ENCODE results near the gene FKBP10. TPM values are rescaled to one million over a fixed set of nuclear protein-coding genes. Genes with fewer than 3 reads are reported as not detected.

Gene FKBP10
- total and polyA plus RNA-seq, 2 experiments from 2014 or later = 88.0 to 290 TPM

- no peaks in the 10 kb centered on the region for H3K27me3 ChIP-seq
- H3K4me3 ChIP-seq = no peak overlapping the region
- no peak for TF ChIP-seq EZH2phosphoT487 (IDR thresholded peaks at IDR 0.05; ENCODE audit: low read depth, severe bottlenecking, unreplicated experiment)
- TF ChIP-seq EZH2 (IDR thresholded peaks at IDR 0.05; ENCODE audit: borderline replicate concordance) = no peak
- no peak for TF ChIP-seq CTCF (IDR thresholded peaks at IDR 0.05; ENCODE audit: poor library complexity)
- H4K20me1 ChIP-seq (ENCODE audit: insufficient read depth, poor library complexity, severe bottlenecking) = no peaks in the 10 kb centered on the region
- no peaks in the 10 kb centered on the region for H3K9me2 ChIP-seq (replicated peaks; ENCODE audit: insufficient read depth)
- no peak overlapping the region for H2AFZ ChIP-seq
- H3K79me2 ChIP-seq = peaks cover 38% of the 10 kb centered on the region
- H3K4me2 ChIP-seq = no peak overlapping the region
- no peaks in the 10 kb centered on the region for H3K4me1 ChIP-seq (ENCODE audit: insufficient read depth)
- no peaks in the 10 kb centered on the region for H3K9me3 ChIP-seq (ENCODE audit: low read depth)
- no peaks in the 10 kb centered on the region for H3K36me3 ChIP-seq (replicated peaks; ENCODE audit: insufficient read depth, low read depth)
- H3K27ac ChIP-seq = no peak overlapping the region
- WGBS (ENCODE audit: low lambda C conversion rate, missing lambda C conversion rate) = 97% methylated on average over 23 of the region's 23 CpGs
- DNase-seq (ENCODE audit: low spot score) = no peak
These were observed 4.0 kb downstream of the FKBP10 start for GRCh38 chr17:41816637-41817320.

GRCh38 chr17:41818024-41818423 is 5.2 kb downstream of the FKBP10 start:
- H4K20me1 ChIP-seq (ENCODE audit: insufficient read depth, poor library complexity, severe bottlenecking) = no peaks in the 10 kb centered on the region
- no peak overlapping the region for H3K27ac ChIP-seq
- no peaks in the 10 kb centered on the region for H3K4me1 ChIP-seq (ENCODE audit: insufficient read depth)
- WGBS (ENCODE audit: low lambda C conversion rate, missing lambda C conversion rate) = 94% methylated on average over 20 of the region's 20 CpGs
- no peak for TF ChIP-seq EZH2 (IDR thresholded peaks at IDR 0.05; ENCODE audit: borderline replicate concordance)
- no peak for TF ChIP-seq EZH2phosphoT487 (IDR thresholded peaks at IDR 0.05; ENCODE audit: low read depth, severe bottlenecking, unreplicated experiment)
- no peak for TF ChIP-seq CTCF (IDR thresholded peaks at IDR 0.05; ENCODE audit: poor library complexity)
- DNase-seq (ENCODE audit: low spot score) = no peak
- H3K79me2 ChIP-seq = peaks cover 38% of the 10 kb centered on the region
- H2AFZ ChIP-seq = no peak overlapping the region
- no peaks in the 10 kb centered on the region for H3K9me3 ChIP-seq (ENCODE audit: low read depth)
- H3K4me2 ChIP-seq = no peak overlapping the region
- no peaks in the 10 kb centered on the region for H3K9me2 ChIP-seq (replicated peaks; ENCODE audit: insufficient read depth)
- H3K4me3 ChIP-seq = no peak overlapping the region
- H3K27me3 ChIP-seq = no peaks in the 10 kb centered on the region
- no peaks in the 10 kb centered on the region for H3K36me3 ChIP-seq (replicated peaks; ENCODE audit: insufficient read depth, low read depth)

GRCh38 chr17:41821776-41822175 is 9.0 kb downstream of the FKBP10 start:
- TF ChIP-seq EZH2phosphoT487 (IDR thresholded peaks at IDR 0.05; ENCODE audit: low read depth, severe bottlenecking, unreplicated experiment) (no peak), CTCF (IDR thresholded peaks at IDR 0.05; ENCODE audit: poor library complexity) (no peak), EZH2 (IDR thresholded peaks at IDR 0.05; ENCODE audit: borderline replicate concordance) (no peak)
- WGBS (ENCODE audit: low lambda C conversion rate, missing lambda C conversion rate) = 87% methylated on average over 3 of the region's 14 CpGs
- peaks cover 4% of the 10 kb centered on the region for H3K79me2 ChIP-seq

More at GRCh38 chr17:41821776-41822175, 9.0 kb downstream of the FKBP10 start:
- Histone ChIP-seq H3K4me3 (no peak overlapping the region), H3K4me1 (ENCODE audit: insufficient read depth) (no peaks in the 10 kb centered on the region), H3K4me2 (no peak overlapping the region), H4K20me1 (ENCODE audit: insufficient read depth, poor library complexity, severe bottlenecking) (no peaks in the 10 kb centered on the region), H3K9me2 (replicated peaks; ENCODE audit: insufficient read depth) (no peaks in the 10 kb centered on the region), H3K27ac (no peak overlapping the region), H3K36me3 (replicated peaks; ENCODE audit: insufficient read depth, low read depth) (no peaks in the 10 kb centered on the region), H2AFZ (no peak overlapping the region), H3K9me3 (ENCODE audit: low read depth) (no peaks in the 10 kb centered on the region), H3K27me3 (no peaks in the 10 kb centered on the region)
- DNase-seq (ENCODE audit: low spot score) = no peak

Measured in hepatocyte (in vitro differentiated cells).